Hepatocyte (in vitro differentiated cells): ENCODE measurements around the gene TCF7L2. TPM values are rescaled to one million over a fixed set of nuclear protein-coding genes. Genes with fewer than 3 reads are reported as not detected.

Experiments
- DNase-seq: peaks from one replicate; pipeline ENCODE4 v3.0.0-alpha.2; 2016; ENCODE audit warnings: low spot score
- H2AFZ ChIP-seq: fragments of 200-600 bp; sonication (generic); 2 replicates; pipeline ENCODE4 v1.6.0; 2016; ENCODE audit warnings: antibody characterized with exemption, mild to moderate bottlenecking
- H3K27ac ChIP-seq: fragments of 200-600 bp; sonication (generic); 2 replicates; pipeline ENCODE4 v1.5.1; 2016; ENCODE audit warnings: mild to moderate bottlenecking
- H3K27me3 ChIP-seq: fragments of 200-600 bp; sonication (generic); 2 replicates; pipeline ENCODE4 v1.6.1; 2016
- H3K36me3 ChIP-seq: fragments of 200-600 bp; sonication (generic); replicated peaks from 2 replicates; pipeline ENCODE4 v1.5.1; 2016; ENCODE audit warnings: low read depth; ENCODE audit not compliant: insufficient read depth
- H3K4me1 ChIP-seq: fragments of 200-600 bp; sonication (generic); 2 replicates; pipeline ENCODE4 v1.5.1; 2016; ENCODE audit warnings: mild to moderate bottlenecking, moderate library complexity; ENCODE audit not compliant: insufficient read depth
- H3K4me2 ChIP-seq: fragments of 200-600 bp; sonication (generic); 2 replicates; pipeline ENCODE4 v1.6.0; 2016
- H3K4me3 ChIP-seq: fragments of 200-600 bp; sonication (generic); 2 replicates; pipeline ENCODE4 v1.5.1; 2016; ENCODE audit warnings: mild to moderate bottlenecking
- H3K79me2 ChIP-seq: fragments of 200-600 bp; sonication (generic); 2 replicates; pipeline ENCODE4 v1.6.0; 2017; ENCODE audit warnings: mild to moderate bottlenecking
- H3K9me2 ChIP-seq: fragments of 200-600 bp; sonication (generic); replicated peaks from 2 replicates; pipeline ENCODE4 v1.6.0; 2017; ENCODE audit warnings: mild to moderate bottlenecking; ENCODE audit not compliant: insufficient read depth
- H3K9me3 ChIP-seq: fragments of 200-600 bp; sonication (generic); 2 replicates; pipeline ENCODE4 v1.5.1; 2016; ENCODE audit warnings: low read depth, mild to moderate bottlenecking
- H4K20me1 ChIP-seq: fragments of 200-600 bp; sonication (generic); 2 replicates; pipeline ENCODE4 v1.6.0; 2016; ENCODE audit warnings: mild to moderate bottlenecking; ENCODE audit not compliant: insufficient read depth, poor library complexity, severe bottlenecking
- CTCF ChIP-seq: fragments of 200-600 bp; sonication (generic); IDR thresholded peaks from 2 replicates; pipeline ENCODE4 v1.5.1; 2016; ENCODE audit warnings: antibody characterized with exemption, mild to moderate bottlenecking; ENCODE audit not compliant: poor library complexity
- EZH2 ChIP-seq: fragments of 200-600 bp; sonication (generic); IDR thresholded peaks from 2 replicates; pipeline ENCODE4 v1.6.1; 2016; ENCODE audit warnings: antibody characterized with exemption, mild to moderate bottlenecking, borderline replicate concordance
- EZH2phosphoT487 ChIP-seq: fragments of 200-600 bp; sonication (generic); IDR thresholded peaks from one replicate; pipeline ENCODE4 v1.6.1; 2018; ENCODE audit warnings: antibody characterized with exemption, mild to moderate bottlenecking, low read depth, moderate library complexity; ENCODE audit not compliant: unreplicated experiment, severe bottlenecking
- WGBS: methylation state at CpG from one replicate; pipeline ENCODE4 v1.1.6; 2016; ENCODE audit warnings: low lambda C conversion rate; ENCODE audit errors: missing lambda C conversion rate; 5-methylcytosine and 5-hydroxymethylcytosine counted together
- polyA plus RNA-seq: library from polyadenylated mRNA; unstranded; fragments of >200 nt; fragmentation: Nextera tagmentation; extraction: Ambion mirVana; gene quantifications from 2 replicates; pipeline ENCODE4 v1.2.1, GENCODE V29; 2016
- total RNA-seq: library from RNA; depleted of rRNA; stranded (reverse); fragments of >200 nt; gene quantifications from 2 replicates; pipeline ENCODE4 v1.2.3, GENCODE V29; 2014

TCF7L2 gene
- total and polyA plus RNA-seq, 2 experiments from 2014 or later, result 14.8 to 28.8 TPM

- TF ChIP-seq CTCF, result no peak
- TF ChIP-seq EZH2, result no peak
- no peak for TF ChIP-seq EZH2phosphoT487
- no CpG with 5 or more reads among the region's 1 CpG for WGBS
- Histone ChIP-seq H3K4me2 (no peak overlapping the region), H3K27ac (no peak overlapping the region), H3K36me3 (no peaks in the 10 kb centered on the region), H3K4me1 (no peaks in the 10 kb centered on the region), H4K20me1 (no peaks in the 10 kb centered on the region), H3K27me3 (no peaks in the 10 kb centered on the region), H3K79me2 (no peaks in the 10 kb centered on the region), H3K4me3 (no peak overlapping the region), H2AFZ (no peak overlapping the region), H3K9me2 (no peaks in the 10 kb centered on the region), H3K9me3 (no peaks in the 10 kb centered on the region)
- no peak for DNase-seq
Measured at GRCh38 chr10:112913255-112913654, 36.8 kb upstream of the TCF7L2 start.

- Histone ChIP-seq H3K4me2 (no peak overlapping the region), H3K27me3 (no peaks in the 10 kb centered on the region), H2AFZ (no peak overlapping the region), H3K27ac (no peak overlapping the region), H3K9me2 (no peaks in the 10 kb centered on the region), H3K79me2 (no peaks in the 10 kb centered on the region), H3K4me3 (no peak overlapping the region), H3K4me1 (no peaks in the 10 kb centered on the region), H3K9me3 (no peaks in the 10 kb centered on the region), H3K36me3 (no peaks in the 10 kb centered on the region), H4K20me1 (no peaks in the 10 kb centered on the region)
- TF ChIP-seq EZH2phosphoT487 (no peak), EZH2 (no peak), CTCF (no peak)
- 86% methylated on average over 9 of the region's 9 CpGs for WGBS
- DNase-seq, result no peak
Measured at GRCh38 chr10:112913661-112914287, 36.3 kb upstream of the TCF7L2 start.

- DNase-seq, result no peak
- Histone ChIP-seq H3K4me1 (no peaks in the 10 kb centered on the region), H3K27me3 (no peaks in the 10 kb centered on the region), H3K27ac (peak overlapping the region; percentile 91), H3K4me3 (no peak overlapping the region), H2AFZ (no peak overlapping the region), H4K20me1 (no peaks in the 10 kb centered on the region), H3K4me2 (no peak overlapping the region), H3K36me3 (no peaks in the 10 kb centered on the region), H3K9me3 (no peaks in the 10 kb centered on the region), H3K79me2 (no peaks in the 10 kb centered on the region), H3K9me2 (no peaks in the 10 kb centered on the region)
- WGBS, result 83% methylated on average over 7 of the region's 7 CpGs
- TF ChIP-seq EZH2, result no peak
- TF ChIP-seq EZH2phosphoT487, result no peak
- no peak for TF ChIP-seq CTCF
Measured at GRCh38 chr10:112914288-112914952, 35.6 kb upstream of the TCF7L2 start.
